Measurements from ENCODE around the gene RNPEP.

- TF ChIP-seq POLR2A (IDR thresholded peaks at IDR 0.05; ENCODE audit: low read depth) (no peak), EP300 (IDR thresholded peaks at IDR 0.05) (no peak), CTCF (IDR thresholded peaks at IDR 0.05) (no peak), POLR2AphosphoS5 (IDR thresholded peaks at IDR 0.05) (peak in 1 of 2 donors; percentile 75)
Observed at GRCh38 chr1:201933840-201934430, 48.5 kb upstream of the RNPEP start.

All from esophagus muscularis mucosa (tissue), 4 donors.